HepG2 (cell line): ENCODE measurements around the gene SLC1A2. TPM values are rescaled to one million over a fixed set of nuclear protein-coding genes. Genes with fewer than 3 reads are reported as not detected.

Experiments
- ATAC-seq: fragments of 200-7000 bp; cut with Tn5 transposase; 3 replicates; pipeline ENCODE4 v1.9.1; 2020; ENCODE audit warnings: mild to moderate bottlenecking, moderate library complexity
- BruUV-seq: library from RNA; stranded (reverse); fragments of 400-500 nt; replicated peaks from 2 replicates; lab custom pipeline; 2021; lab: Mats Ljungman, UMichigan
- CTCF ChIA-PET: fragments of 300-600 bp; formaldehyde crosslinking; extraction: SDS; loops from one replicate; lab custom pipeline; 2021; ENCODE audit warnings: low total read pairs, inconsistent platforms, low intra/inter-chr PET ratio; lab: Yijun Ruan, JAX
- POLR2A ChIA-PET: fragments of 350-600 bp; sonication (Branson Sonifier 250); formaldehyde crosslinking; loops from one replicate; lab custom pipeline; 2020; ENCODE audit warnings: antibody characterized with exemption, inconsistent platforms; lab: Yijun Ruan, JAX
- DNase-seq: peaks from one replicate; pipeline ENCODE4 v3.0.0-alpha.2; 2015; ENCODE audit warnings: low spot score
- FAIRE-seq: peaks from 3 replicates; lab custom pipeline; 2011; peaks lifted over from hg19 to GRCh38; lab: Jason Lieb, UNC
- H2AFZ ChIP-seq: one replicate; pipeline ENCODE4 v1.6.1; 2011; ENCODE audit warnings: low read length, inconsistent platforms
- H3K27ac ChIP-seq: fragments of 300-600 bp; 3 replicates; pipeline ENCODE4 v1.8.0; 2011; ENCODE audit warnings: mixed run types, mild to moderate bottlenecking, mixed read lengths, low read length, inconsistent platforms; ENCODE audit not compliant: insufficient read depth; ENCODE audit errors: extremely low read length
- H3K27me3 ChIP-seq, 2 experiments: fragments of 200-600 bp in 1 of 2; 2 replicates in 1 of 2; 3 replicates in 1 of 2; pipeline versions ENCODE4 v1.6.0 to v1.8.0; 2011; ENCODE audit warnings: low read length in 2 of 2, mild to moderate bottlenecking in 2 of 2, moderate library complexity in 2 of 2, inconsistent platforms in 1 of 2; ENCODE audit not compliant: insufficient read depth in 2 of 2, control insufficient read depth in 1 of 2
- H3K36me3 ChIP-seq, 2 experiments: fragments of 200-600 bp in 1 of 2; replicated peaks in 1 of 2; 2 replicates in 1 of 2; 3 replicates in 1 of 2; pipeline versions ENCODE4 v1.5.1 to v1.8.0; 2011; ENCODE audit warnings: low read length in 2 of 2, inconsistent platforms in 1 of 2; ENCODE audit not compliant: insufficient read depth in 2 of 2, control insufficient read depth in 1 of 2
- H3K4me1 ChIP-seq: 2 replicates; pipeline ENCODE4 v1.5.1; 2012; ENCODE audit warnings: low read length, inconsistent platforms; ENCODE audit not compliant: insufficient read depth
- H3K4me2 ChIP-seq: 2 replicates; pipeline ENCODE4 v1.6.0; 2011; ENCODE audit warnings: low read depth, low read length, inconsistent platforms
- H3K4me3 ChIP-seq, 3 experiments: fragments of 200-600 bp in 1 of 3; sonication (generic), shearing (Covaris generic) in 1 of 3; replicated peaks in 1 of 3; 2 replicates each; pipeline ENCODE4 v1.5.1; 2011 to 2016; ENCODE audit warnings: low read length in 3 of 3, inconsistent platforms in 2 of 3, low read depth in 2 of 3, mild to moderate bottlenecking in 2 of 3, control low read depth in 1 of 3, mixed read lengths in 1 of 3; ENCODE audit not compliant: insufficient read depth in 1 of 3
- H3K79me2 ChIP-seq: one replicate; pipeline ENCODE4 v1.6.1; 2011; ENCODE audit warnings: low read length, inconsistent platforms; ENCODE audit not compliant: insufficient read depth
- H3K9ac ChIP-seq: 2 replicates; pipeline ENCODE4 v1.6.0; 2011; ENCODE audit warnings: mild to moderate bottlenecking, low read depth, low read length, inconsistent platforms; ENCODE audit not compliant: insufficient read depth
- H3K9me3 ChIP-seq: 2 replicates; pipeline ENCODE4 v1.5.1; 2012; ENCODE audit warnings: mild to moderate bottlenecking, low read length
- H4K20me1 ChIP-seq: 2 replicates; pipeline ENCODE4 v1.6.0; 2011; ENCODE audit warnings: inconsistent platforms, mild to moderate bottlenecking, low read length, moderate library complexity; ENCODE audit not compliant: insufficient read depth
- ARNT2 ChIP-seq: sonication (generic); formaldehyde crosslinking; IDR thresholded peaks from 2 replicates; pipeline ENCODE4 v1.8.0; 2022; ENCODE audit warnings: mild to moderate bottlenecking, low read depth, missing genetic modification reagents, moderate library complexity
- CENPBD1 ChIP-seq: sonication (generic); formaldehyde crosslinking; IDR thresholded peaks from 2 replicates; pipeline ENCODE4 v1.8.0; 2022; ENCODE audit warnings: missing genetic modification reagents, low read depth, mild to moderate bottlenecking, borderline replicate concordance
- CREM ChIP-seq, 2 experiments: sonication (generic) in 1 of 2; formaldehyde crosslinking in 1 of 2; IDR thresholded peaks; 2 replicates each; pipeline versions ENCODE4 v1.4.0 to v1.6.1; 2016 to 2020; ENCODE audit warnings: antibody characterized with exemption in 1 of 2, mild to moderate bottlenecking in 1 of 2, missing genetic modification reagents in 1 of 2
- HMGXB3 ChIP-seq: sonication (generic); formaldehyde crosslinking; IDR thresholded peaks from 2 replicates; pipeline ENCODE4 v1.4.0; 2020; ENCODE audit warnings: missing genetic modification reagents, borderline replicate concordance
- SMAD1 ChIP-seq: sonication (generic); formaldehyde crosslinking; IDR thresholded peaks from 2 replicates; pipeline ENCODE4 v1.4.0; 2020; ENCODE audit warnings: missing genetic modification reagents, low read depth, mild to moderate bottlenecking, borderline replicate concordance
- TFDP2 ChIP-seq: sonication (generic); formaldehyde crosslinking; IDR thresholded peaks from 2 replicates; pipeline ENCODE4 v1.4.0; 2020; ENCODE audit warnings: missing genetic modification reagents
- ZNF18 ChIP-seq: sonication (generic); formaldehyde crosslinking; IDR thresholded peaks from 2 replicates; pipeline ENCODE4 v1.8.0; 2022; ENCODE audit warnings: mild to moderate bottlenecking, missing genetic modification reagents; ENCODE audit not compliant: insufficient replicate concordance
- ZNF296 ChIP-seq: sonication (generic); formaldehyde crosslinking; conservative IDR thresholded peaks from 2 replicates; pipeline ENCODE4 v1.5.0; 2020; ENCODE audit warnings: mild to moderate bottlenecking, missing genetic modification reagents
- ZNF609 ChIP-seq: sonication (generic); formaldehyde crosslinking; IDR thresholded peaks from 2 replicates; pipeline ENCODE4 v1.4.0; 2020; ENCODE audit warnings: mild to moderate bottlenecking, missing genetic modification reagents, borderline replicate concordance
- ZNF672 ChIP-seq: sonication (generic); formaldehyde crosslinking; IDR thresholded peaks from 2 replicates; pipeline ENCODE4 v1.8.1; 2022; ENCODE audit warnings: missing genetic modification reagents
- ZNF777 ChIP-seq: sonication (generic); formaldehyde crosslinking; IDR thresholded peaks from 2 replicates; pipeline ENCODE4 v1.4.0; 2020; ENCODE audit warnings: missing genetic modification reagents
- WGBS: methylation state at CpG from one replicate; pipeline ENCODE4 v1.1.6; 2017; ENCODE audit warnings: low lambda C conversion rate; 5-methylcytosine and 5-hydroxymethylcytosine counted together
- in situ Hi-C: cut with HindIII; loops from 2 replicates; pipeline ENCODE4 v1.10.0; 2017; ENCODE audit warnings: low pct_unique_long_range_greater_than_20kb; ENCODE audit not compliant: extremely low pct_ligation_motif_present
- intact Hi-C: fragments of 100-400 bp; cut with micrococcal nuclease; formaldehyde crosslinking; loops from one replicate; pipeline ENCODE4 v1.10.0; 2022; ENCODE audit not compliant: unreplicated experiment
- polyA plus RNA-seq, 8 experiments: library from polyadenylated mRNA; depleted of rRNA in 3 of 8; stranded (reverse) in 7 of 8; unstranded in 1 of 8; fragments of >200 nt; fragmentation: Illumina TruSeq in 4 of 8; extraction: Trizol in 4 of 8; gene quantifications; 2 replicates each; pipeline versions ENCODE4 v1.2.1 to v1.2.3, GENCODE V29; 2011 to 2016; ENCODE audit warnings: low read depth in 4 of 8, missing spikeins in 1 of 8, mixed read lengths in 1 of 8; ENCODE audit not compliant: insufficient read depth in 1 of 8
- total RNA-seq, 5 experiments: library from RNA; depleted of rRNA; stranded (reverse); fragments of >200 nt; fragmentation: Illumina TruSeq; extraction: Trizol; gene quantifications; 2 replicates each; pipeline ENCODE4 v1.2.3, GENCODE V29; 2016; ENCODE audit warnings: low read depth in 1 of 5

SLC1A2 gene
- total and polyA plus RNA-seq, 2 of the 13 experiments (the other 11 are each of a cell fraction or from before 2014, with no cell fraction given) = 23.2 to 43.2 TPM

- Histone ChIP-seq H3K4me1 (peaks cover 19% of the 10 kb centered on the region; the same call in 1 of the 2 replicates), H2AFZ (no peak overlapping the region), H3K27ac (no peak overlapping the region), H3K79me2 (no peaks in the 10 kb centered on the region), H3K9me3 (no peaks in the 10 kb centered on the region), H4K20me1 (no peaks in the 10 kb centered on the region), H3K36me3 (no peaks in the 10 kb centered on the region), H3K9ac (no peak overlapping the region), H3K4me3 (no peak overlapping the region), H3K4me2 (no peak overlapping the region), H3K27me3 (no peaks in the 10 kb centered on the region)
- DNase-seq = no peak
- no TSS peak for BruUV-seq
- intact Hi-C loops = no loop called here
- FAIRE-seq = no peak
- in situ Hi-C loops = loop anchor here (5.0 kb wide), 1 partner anchor 310 kb away; no protein-coding TSS in a partner anchor
- 72% methylated on average over 1 of the region's 1 CpG for WGBS
- no peak for ATAC-seq
- POLR2A ChIA-PET = no interaction called here
- CTCF ChIA-PET = interaction anchor here (1.3 to 1.9 kb wide), 2 partner anchors 155 to 311 kb away, joined by 4 to 14 read pairs; no protein-coding TSS in a partner anchor
- TF ChIP-seq TFDP2 (CRISPR knock-in tag) = no peak
- TF ChIP-seq ARNT2 (CRISPR knock-in tag) = no peak
- no peak for TF ChIP-seq ZNF672 (CRISPR knock-in tag)
- no peak for TF ChIP-seq ZNF777 (CRISPR knock-in tag)
- no peak for TF ChIP-seq SMAD1 (CRISPR knock-in tag)
- no peak for TF ChIP-seq ZNF609
- no peak for TF ChIP-seq CENPBD1 (CRISPR knock-in tag)
- no peak for TF ChIP-seq CREM (IDR thresholded peaks at IDR 0.05)
- no peak for TF ChIP-seq CREM (CRISPR knock-in tag; IDR thresholded peaks at IDR 0.05)
- TF ChIP-seq ZNF18 (CRISPR knock-in tag) = no peak
- TF ChIP-seq ZNF296 = no peak
- TF ChIP-seq HMGXB3 = no peak
These were observed 182.0 kb downstream of the SLC1A2 start for GRCh38 chr11:35237351-35237750.
